ENCODE measurements around the gene TMEM126A.

- no peak for TF ChIP-seq CTCF (IDR thresholded peaks at IDR 0.05)
- no peak for TF ChIP-seq POLR2AphosphoS5 (IDR thresholded peaks at IDR 0.05; ENCODE audit: low read depth, low read length)
- no peak for TF ChIP-seq REST (IDR thresholded peaks at IDR 0.05; ENCODE audit: insufficient read depth in 1 of 2, low read depth in 2 of 2, low read length in 1 of 2)
- no peak for TF ChIP-seq SIN3A (IDR thresholded peaks at IDR 0.05; ENCODE audit: borderline replicate concordance, insufficient read depth, low read depth, low read length)
These were observed 3.4 kb downstream of the TMEM126A start for GRCh38 chr11:85651118-85651517.

All from Panc1 (cell line).